Measurements from ENCODE around the gene DOCK3. TPM values are rescaled to one million over a fixed set of nuclear protein-coding genes. Genes with fewer than 3 reads are reported as not detected.

The DOCK3 gene
- total RNA-seq, 1 experiment from 2014 or later = 5.6 TPM

GRCh38 chr3:51384055-51384725, 709.5 kb downstream of the DOCK3 start (continued):
- no peak for TF ChIP-seq ATF6 (CRISPR knock-in tag; IDR thresholded peaks at IDR 0.05)
- TF ChIP-seq CREM (CRISPR knock-in tag; IDR thresholded peaks at IDR 0.05) = no peak
- no peak for TF ChIP-seq SP1 (CRISPR knock-in tag; conservative IDR thresholded peaks at IDR 0.05)
- TF ChIP-seq GABPB1 (CRISPR knock-in tag; IDR thresholded peaks at IDR 0.05) = no peak
- TF ChIP-seq PREB (CRISPR knock-in tag; IDR thresholded peaks at IDR 0.05; ENCODE audit: borderline replicate concordance) = no peak
- no peak for TF ChIP-seq ZNF396 (CRISPR knock-in tag; IDR thresholded peaks at IDR 0.05; ENCODE audit: borderline replicate concordance)
- TF ChIP-seq NR3C1 (CRISPR knock-in tag; conservative IDR thresholded peaks at IDR 0.05; ENCODE audit: low read depth) = no peak
- no peak for TF ChIP-seq ZNF281 (CRISPR knock-in tag; IDR thresholded peaks at IDR 0.05)
- TF ChIP-seq ELF4 (CRISPR knock-in tag; IDR thresholded peaks at IDR 0.05; ENCODE audit: low read depth) = no peak
- no peak for TF ChIP-seq JUN (CRISPR knock-in tag; IDR thresholded peaks at IDR 0.05)
- no peak for TF ChIP-seq ETV6 (CRISPR knock-in tag; IDR thresholded peaks at IDR 0.05)
- no peak for TF ChIP-seq CDX4 (CRISPR knock-in tag; IDR thresholded peaks at IDR 0.05; ENCODE audit: borderline replicate concordance)
- TF ChIP-seq ZSCAN18 (CRISPR knock-in tag; IDR thresholded peaks at IDR 0.05) = no peak
- no peak for TF ChIP-seq ZNF232 (CRISPR knock-in tag; IDR thresholded peaks at IDR 0.05)
- no peak for TF ChIP-seq NR2C2 (CRISPR knock-in tag; IDR thresholded peaks at IDR 0.05)

- H3K27ac Mint-ChIP-seq = peak within 1 kb of the TSS; percentile 99
- H3K36me3 Mint-ChIP-seq = peaks cover 40% of the 10 kb centered on the region
- DNase-seq (ENCODE audit: low spot score) (peak; percentile 97), ATAC-seq (peak; percentile 92)
- POLR2A ChIA-PET = interaction anchor here (0.5 to 1.0 kb wide), 3 partner anchors 732 to 862 kb away, joined by 3 to 4 read pairs (median 4); no protein-coding TSS in a partner anchor
- H3K4me1 Mint-ChIP-seq = peaks cover 48% of the 10 kb centered on the region
- peak within 1 kb of the TSS; percentile 92 for H3K4me3 Mint-ChIP-seq
- no peaks in the 10 kb centered on the region for H3K27me3 Mint-ChIP-seq (ENCODE audit: low read depth)
- no peaks in the 10 kb centered on the region for H3K9me3 Mint-ChIP-seq
- CTCF ChIA-PET = interaction anchor here (0.6 to 2.2 kb wide), 10 partner anchors 13 to 773 kb away, joined by 3 to 16 read pairs (median 5); partner anchors contain the start of genes CISH, DCAF1 and MAPKAPK3
- TF ChIP-seq GABPB1 (CRISPR knock-in tag; IDR thresholded peaks at IDR 0.05) (peak; percentile 29; the same call in 1 of the 2 replicates), USF2 (CRISPR knock-in tag; IDR thresholded peaks at IDR 0.05) (peak; percentile 61), E2F5 (CRISPR knock-in tag; IDR thresholded peaks at IDR 0.05) (peak; percentile 47; the same call in 1 of the 2 replicates), CREB1 (CRISPR knock-in tag; IDR thresholded peaks at IDR 0.05) (no peak), ZNF219 (CRISPR knock-in tag; IDR thresholded peaks at IDR 0.05; ENCODE audit: borderline replicate concordance) (no peak), E2F4 (CRISPR knock-in tag; IDR thresholded peaks at IDR 0.05; ENCODE audit: borderline replicate concordance, low read depth) (no peak), ATF3 (CRISPR knock-in tag; conservative IDR thresholded peaks at IDR 0.05) (no peak), ZNF671 (CRISPR knock-in tag; IDR thresholded peaks at IDR 0.05) (no peak), NR2C2 (CRISPR knock-in tag; IDR thresholded peaks at IDR 0.05) (no peak)
Measured at GRCh38 chr3:51384726-51385473, 710.2 kb downstream of the DOCK3 start, which contains the start of gene MANF. Gene MANF, plus strand, starts transcription at chr3:51385291. Its CDS starts 52 bp downstream, at chr3:51385343.

All from WTC11 (cell line).